Astrocyte (in vitro differentiated cells and primary cell): Measurements from ENCODE around the gene PHF21B.

Experiments used
- EZH2 ChIP-seq: IDR thresholded peaks from 2 replicates; pipeline ENCODE4 v1.6.1; 2012; ENCODE audit warnings: mild to moderate bottlenecking, low read length, inconsistent platforms; ENCODE audit not compliant: insufficient read depth
- TF ChIP-seq, protein P1 (sequence below): IDR thresholded peaks from 2 replicates; pipeline ENCODE4 v1.5.1; 2011; ENCODE audit warnings: low read depth, mild to moderate bottlenecking, inconsistent platforms, low read length, moderate library complexity; ENCODE audit not compliant: insufficient read depth

DNA sequence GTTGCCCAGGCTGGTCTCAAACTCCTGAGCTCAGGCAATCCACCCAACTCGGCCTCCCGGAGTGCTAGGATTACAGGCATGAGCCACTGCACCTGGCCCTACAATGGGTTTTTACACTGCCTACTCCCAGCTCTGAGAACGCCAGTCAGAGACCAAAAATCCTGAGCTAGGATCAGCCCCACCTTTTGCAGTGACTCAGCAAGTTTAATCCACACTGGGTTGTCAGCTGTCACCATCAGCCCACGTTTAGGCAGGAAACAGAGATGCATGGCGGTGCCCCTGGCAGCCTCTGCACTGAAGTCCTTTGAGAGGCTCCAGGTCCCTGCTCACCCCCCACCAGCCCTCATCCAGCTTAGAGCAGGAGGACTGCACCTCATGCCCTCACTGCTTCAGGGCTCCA, 139.8 kb downstream of the PHF21B start:
- TF ChIP-seq, protein P1, sequence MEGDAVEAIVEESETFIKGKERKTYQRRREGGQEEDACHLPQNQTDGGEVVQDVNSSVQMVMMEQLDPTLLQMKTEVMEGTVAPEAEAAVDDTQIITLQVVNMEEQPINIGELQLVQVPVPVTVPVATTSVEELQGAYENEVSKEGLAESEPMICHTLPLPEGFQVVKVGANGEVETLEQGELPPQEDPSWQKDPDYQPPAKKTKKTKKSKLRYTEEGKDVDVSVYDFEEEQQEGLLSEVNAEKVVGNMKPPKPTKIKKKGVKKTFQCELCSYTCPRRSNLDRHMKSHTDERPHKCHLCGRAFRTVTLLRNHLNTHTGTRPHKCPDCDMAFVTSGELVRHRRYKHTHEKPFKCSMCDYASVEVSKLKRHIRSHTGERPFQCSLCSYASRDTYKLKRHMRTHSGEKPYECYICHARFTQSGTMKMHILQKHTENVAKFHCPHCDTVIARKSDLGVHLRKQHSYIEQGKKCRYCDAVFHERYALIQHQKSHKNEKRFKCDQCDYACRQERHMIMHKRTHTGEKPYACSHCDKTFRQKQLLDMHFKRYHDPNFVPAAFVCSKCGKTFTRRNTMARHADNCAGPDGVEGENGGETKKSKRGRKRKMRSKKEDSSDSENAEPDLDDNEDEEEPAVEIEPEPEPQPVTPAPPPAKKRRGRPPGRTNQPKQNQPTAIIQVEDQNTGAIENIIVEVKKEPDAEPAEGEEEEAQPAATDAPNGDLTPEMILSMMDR = no peak
- TF ChIP-seq EZH2 = no peak
